GM12891 (cell line): ENCODE results near the gene BRD9.

Experiments
- POLR2A ChIP-seq: IDR thresholded peaks from 2 replicates; pipeline ENCODE4 v1.6.1; 2011; ENCODE audit warnings: low read depth, low read length, control low read depth
- TAF1 ChIP-seq: IDR thresholded peaks from 2 replicates; pipeline ENCODE4 v1.6.1; 2011; ENCODE audit warnings: low read depth, low read length, control low read depth

- TF ChIP-seq POLR2A = no peak
- no peak for TF ChIP-seq TAF1
These were observed 26.9 kb upstream of the BRD9 start for GRCh38 chr5:919356-920000.
